ENCODE data around the gene TINAG. TPM values are rescaled to one million over a fixed set of nuclear protein-coding genes. Genes with fewer than 3 reads are reported as not detected.

The TINAG gene
- total RNA-seq, 5 donors from 2014 or later (not counting 1 experiment from before 2014, with no cell fraction given) = not detected

DNA sequence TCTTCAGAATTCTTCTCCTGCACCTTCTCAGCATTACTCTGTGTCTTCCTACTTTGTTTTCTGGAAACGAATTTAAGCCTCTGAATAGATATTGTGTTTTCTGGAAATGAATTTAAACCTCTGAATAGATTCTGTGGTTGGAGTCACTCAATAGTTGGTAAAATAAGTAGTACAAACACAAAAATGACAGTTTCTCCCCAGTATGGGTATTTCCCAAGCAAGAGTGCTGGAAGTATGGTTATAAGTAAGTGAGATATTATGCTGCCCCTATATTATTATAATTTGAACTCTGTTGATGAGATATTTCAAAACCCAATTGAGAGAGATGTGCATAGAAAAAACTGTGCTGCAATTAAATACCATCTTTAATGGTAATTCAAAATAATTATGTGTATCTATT, 94.9 kb downstream of the TINAG start:
- Mint-ChIP-seq H3K27ac (no peak overlapping the region), H3K36me3 (no peaks in the 10 kb centered on the region), H3K9me3 (peaks cover 4 to 13% (median 8%) of the 10 kb centered on the region in 3 donors), H3K27me3 (no peaks in the 10 kb centered on the region), H3K4me3 (no peak overlapping the region), H3K4me1 (no peaks in the 10 kb centered on the region)
- Histone ChIP-seq H3K27ac (ENCODE audit: low read length) (no peak overlapping the region), H3K9me3 (no peaks in the 10 kb centered on the region), H3K4me3 (ENCODE audit: control insufficient read depth in 1 of 2, extremely low read depth in 1 of 2, low read length in 1 of 2) (no peak overlapping the region), H3K4me1 (ENCODE audit: control insufficient read depth in 1 of 2, extremely low read depth in 1 of 2, insufficient read depth in 2 of 2, low read length in 2 of 2) (no peaks in the 10 kb centered on the region), H3K27me3 (replicated peaks in 1 of 2; ENCODE audit: control insufficient read depth in 2 of 2, extremely low read depth in 1 of 2, insufficient read depth in 2 of 2, low read length in 1 of 2) (no peaks in the 10 kb centered on the region), H3K36me3 (ENCODE audit: control insufficient read depth in 2 of 2, extremely low read depth in 1 of 2, insufficient read depth in 1 of 2, low read length in 1 of 2) (no peaks in the 10 kb centered on the region)
- no CpG with 5 or more reads among the region's 1 CpG for WGBS (ENCODE audit: insufficient coverage)
- POLR2A ChIA-PET = no interaction called here
- CTCF ChIA-PET = no interaction called here
- ATAC-seq (replicated peaks in 1 of 4) = no peak
- DNase-seq = no peak

DNA sequence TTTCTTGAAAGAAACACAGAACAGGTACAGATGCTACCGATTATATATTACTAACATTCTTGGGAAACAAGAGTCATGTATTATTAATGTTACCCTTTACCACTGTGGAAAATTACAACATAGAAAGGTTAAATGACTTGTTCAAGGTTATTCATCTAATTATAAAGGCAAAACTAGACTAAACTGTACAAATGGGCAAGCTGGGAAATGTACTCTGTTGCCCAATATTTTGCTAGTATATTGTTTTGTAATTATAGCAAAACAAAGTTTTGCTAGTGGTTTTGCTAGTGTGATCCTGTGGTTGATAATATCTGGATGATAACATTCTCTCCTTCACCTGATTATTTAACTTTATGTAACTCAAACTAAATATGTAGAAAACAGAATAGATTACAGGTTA, 96.5 kb downstream of the TINAG start:
- H3K4me3 Mint-ChIP-seq = no peak overlapping the region
- no peak overlapping the region for H3K4me3 ChIP-seq (ENCODE audit: control insufficient read depth in 1 of 2, extremely low read depth in 1 of 2, low read length in 1 of 2)
- no peaks in the 10 kb centered on the region for H3K4me1 Mint-ChIP-seq
- peaks cover 4 to 23% (median 16%) of the 10 kb centered on the region in 3 donors for H3K9me3 Mint-ChIP-seq
- ChIA-PET POLR2A (no interaction called here), CTCF (no interaction called here)
- H3K36me3 Mint-ChIP-seq = no peaks in the 10 kb centered on the region
- H3K4me1 ChIP-seq (ENCODE audit: control insufficient read depth in 1 of 2, extremely low read depth in 1 of 2, insufficient read depth in 2 of 2, low read length in 2 of 2) = no peaks in the 10 kb centered on the region
- H3K27ac ChIP-seq (ENCODE audit: low read length) = no peak overlapping the region
- no peaks in the 10 kb centered on the region for H3K27me3 Mint-ChIP-seq
- WGBS (ENCODE audit: insufficient coverage) = no CpG with 5 or more reads among the region's 1 CpG
- H3K27ac Mint-ChIP-seq = no peak overlapping the region
- no peaks in the 10 kb centered on the region for H3K36me3 ChIP-seq (ENCODE audit: control insufficient read depth in 2 of 2, extremely low read depth in 1 of 2, insufficient read depth in 1 of 2, low read length in 1 of 2)
- ATAC-seq (replicated peaks in 1 of 4) (no peak), DNase-seq (no peak)
- H3K9me3 ChIP-seq = no peaks in the 10 kb centered on the region
- H3K27me3 ChIP-seq (replicated peaks in 1 of 2; ENCODE audit: control insufficient read depth in 2 of 2, extremely low read depth in 1 of 2, insufficient read depth in 2 of 2, low read length in 1 of 2) = no peaks in the 10 kb centered on the region

DNA sequence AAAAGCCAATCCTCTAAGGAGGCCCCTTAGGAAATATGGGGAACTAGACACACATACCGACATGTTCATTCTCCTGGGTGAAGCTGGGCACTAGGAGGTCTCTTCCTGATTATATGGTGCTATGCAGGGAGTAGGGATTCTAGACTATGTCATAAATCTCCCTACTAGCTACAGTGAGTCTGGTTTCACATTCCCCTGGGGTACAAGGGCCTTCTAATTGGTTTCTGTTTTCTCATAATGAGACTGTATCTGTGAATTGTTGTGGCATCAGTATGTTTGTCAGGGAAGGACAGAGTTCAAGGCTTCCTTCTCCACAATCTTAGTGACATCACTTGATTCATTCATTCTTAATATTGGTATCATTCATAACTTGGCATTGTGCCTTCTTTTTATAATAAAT, 103.5 kb downstream of the TINAG start:
- no peaks in the 10 kb centered on the region for H3K27me3 ChIP-seq (replicated peaks in 1 of 2; ENCODE audit: control insufficient read depth in 2 of 2, extremely low read depth in 1 of 2, insufficient read depth in 2 of 2, low read length in 1 of 2)
- H3K4me1 ChIP-seq (ENCODE audit: control insufficient read depth in 1 of 2, extremely low read depth in 1 of 2, insufficient read depth in 2 of 2, low read length in 2 of 2) = no peaks in the 10 kb centered on the region
- no peak overlapping the region for H3K4me3 Mint-ChIP-seq
- H3K36me3 Mint-ChIP-seq = no peaks in the 10 kb centered on the region
- no peak overlapping the region for H3K4me3 ChIP-seq (ENCODE audit: control insufficient read depth in 1 of 2, extremely low read depth in 1 of 2, low read length in 1 of 2)
- no peaks in the 10 kb centered on the region for H3K27me3 Mint-ChIP-seq
- no peaks in the 10 kb centered on the region for H3K9me3 ChIP-seq
- H3K9me3 Mint-ChIP-seq = peaks cover 7 to 23% (median 9%) of the 10 kb centered on the region in 3 donors
- no peaks in the 10 kb centered on the region for H3K4me1 Mint-ChIP-seq
- H3K36me3 ChIP-seq (ENCODE audit: control insufficient read depth in 2 of 2, extremely low read depth in 1 of 2, insufficient read depth in 1 of 2, low read length in 1 of 2) = no peaks in the 10 kb centered on the region
- no peak overlapping the region for H3K27ac Mint-ChIP-seq
- DNase-seq (no peak), ATAC-seq (replicated peaks in 1 of 4) (no peak)
- WGBS (ENCODE audit: insufficient coverage) = no CpG with 5 or more reads among the region's 1 CpG
- ChIA-PET CTCF (no interaction called here), POLR2A (no interaction called here)
- no peak overlapping the region for H3K27ac ChIP-seq (ENCODE audit: low read length)

DNA sequence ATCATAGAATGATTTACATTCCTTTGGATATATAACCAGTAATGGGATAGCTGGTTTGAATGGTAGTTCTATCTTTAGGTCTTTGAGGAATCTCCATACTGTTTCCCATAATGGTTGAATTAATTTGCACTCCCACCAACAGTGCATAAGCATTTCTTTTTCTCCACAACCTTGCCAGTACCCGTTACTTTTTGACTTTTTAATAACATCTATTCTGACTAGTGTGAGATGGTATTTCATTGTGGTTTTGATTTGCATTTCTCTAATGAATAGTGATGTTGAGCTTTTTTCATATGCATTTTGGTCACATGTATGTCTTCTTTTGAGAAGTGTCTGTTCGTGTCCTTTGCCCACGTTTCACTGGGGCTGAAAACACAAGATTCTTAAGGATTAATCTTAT, 107.3 kb downstream of the TINAG start:
- no peak overlapping the region for H3K4me3 Mint-ChIP-seq

DNA sequence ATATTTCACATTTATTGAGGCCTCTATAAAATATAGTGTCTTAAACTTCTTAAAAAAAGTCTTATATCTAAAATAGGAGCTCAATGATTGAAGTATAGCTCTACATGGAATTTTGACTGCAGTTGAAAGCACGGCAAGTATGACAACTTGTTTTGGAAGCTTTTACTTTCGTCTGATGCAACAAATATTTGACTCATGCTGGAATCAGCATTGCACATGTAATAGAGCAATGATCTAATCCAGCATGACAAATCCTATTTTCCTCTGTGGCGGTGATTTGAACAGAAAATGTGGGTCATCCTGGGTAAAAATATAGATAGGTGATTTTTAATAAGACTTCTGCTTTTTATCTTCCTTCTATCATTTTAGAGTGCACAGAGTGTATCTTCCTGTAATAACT, 111.6 kb downstream of the TINAG start:
- no peak for ATAC-seq (replicated peaks in 1 of 4)
- Mint-ChIP-seq H3K4me1 (no peaks in the 10 kb centered on the region), H3K27me3 (no peaks in the 10 kb centered on the region), H3K27ac (no peak overlapping the region), H3K4me3 (no peak overlapping the region), H3K36me3 (no peaks in the 10 kb centered on the region), H3K9me3 (peaks cover 7 to 21% (median 10%) of the 10 kb centered on the region in 3 donors)
- no peaks in the 10 kb centered on the region for H3K27me3 ChIP-seq (replicated peaks in 1 of 2; ENCODE audit: control insufficient read depth in 2 of 2, extremely low read depth in 1 of 2, insufficient read depth in 2 of 2, low read length in 1 of 2)
- no peak overlapping the region for H3K4me3 ChIP-seq (ENCODE audit: control insufficient read depth in 1 of 2, extremely low read depth in 1 of 2, low read length in 1 of 2)
- WGBS (ENCODE audit: insufficient coverage) = no CpG with 5 or more reads among the region's 3 CpGs
- DNase-seq = no peak
- H3K4me1 ChIP-seq (ENCODE audit: control insufficient read depth in 1 of 2, extremely low read depth in 1 of 2, insufficient read depth in 2 of 2, low read length in 2 of 2) = no peaks in the 10 kb centered on the region
- no peaks in the 10 kb centered on the region for H3K9me3 ChIP-seq
- ChIA-PET POLR2A (no interaction called here), CTCF (interaction anchor here in 1 of 2 donors (0.7 kb wide), 1 partner anchor 15 kb away, joined by 3 read pairs; no protein-coding TSS in a partner anchor)
- no peak overlapping the region for H3K27ac ChIP-seq (ENCODE audit: low read length)
- H3K36me3 ChIP-seq (ENCODE audit: control insufficient read depth in 2 of 2, extremely low read depth in 1 of 2, insufficient read depth in 1 of 2, low read length in 1 of 2) = no peaks in the 10 kb centered on the region

More for the DNA sequence above, 107.3 kb downstream of the TINAG start:
- no peaks in the 10 kb centered on the region for H3K4me1 Mint-ChIP-seq
- no peaks in the 10 kb centered on the region for H3K36me3 Mint-ChIP-seq
- ChIA-PET POLR2A (no interaction called here), CTCF (no interaction called here)
- no peak overlapping the region for H3K27ac Mint-ChIP-seq
- H3K27me3 Mint-ChIP-seq = no peaks in the 10 kb centered on the region
- no peak overlapping the region for H3K27ac ChIP-seq (ENCODE audit: low read length)
- H3K9me3 ChIP-seq = no peaks in the 10 kb centered on the region
- no peak overlapping the region for H3K4me3 ChIP-seq (ENCODE audit: control insufficient read depth in 1 of 2, extremely low read depth in 1 of 2, low read length in 1 of 2)
- H3K4me1 ChIP-seq (ENCODE audit: control insufficient read depth in 1 of 2, extremely low read depth in 1 of 2, insufficient read depth in 2 of 2, low read length in 2 of 2) = no peaks in the 10 kb centered on the region
- H3K27me3 ChIP-seq (replicated peaks in 1 of 2; ENCODE audit: control insufficient read depth in 2 of 2, extremely low read depth in 1 of 2, insufficient read depth in 2 of 2, low read length in 1 of 2) = no peaks in the 10 kb centered on the region
- no peaks in the 10 kb centered on the region for H3K36me3 ChIP-seq (ENCODE audit: control insufficient read depth in 2 of 2, extremely low read depth in 1 of 2, insufficient read depth in 1 of 2, low read length in 1 of 2)
- no peak for ATAC-seq (replicated peaks in 1 of 4)
- DNase-seq = no peak
- peaks cover 4 to 19% (median 7%) of the 10 kb centered on the region in 3 donors for H3K9me3 Mint-ChIP-seq
- no CpG with 5 or more reads among the region's 3 CpGs for WGBS (ENCODE audit: insufficient coverage)

DNA sequence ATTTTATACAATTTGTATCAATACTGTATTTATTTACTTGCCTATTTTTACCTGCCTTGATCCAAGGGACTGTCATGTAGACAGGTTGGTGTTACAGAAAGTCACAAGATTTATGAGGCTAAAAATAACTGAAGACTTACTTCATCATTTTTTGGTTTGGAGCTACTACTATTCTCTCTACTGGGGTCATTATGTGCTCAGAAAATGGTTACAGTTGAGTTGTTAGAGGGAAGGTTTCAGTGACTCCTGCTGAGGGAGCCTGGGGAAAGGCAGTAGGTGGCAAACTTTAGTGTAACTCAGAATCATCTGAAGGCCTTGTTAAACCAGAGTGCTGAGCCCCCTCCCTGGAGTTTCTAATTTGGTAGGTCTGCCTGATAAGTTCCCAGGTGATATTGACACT, 118.8 kb downstream of the TINAG start:
- Mint-ChIP-seq H3K4me1 (no peaks in the 10 kb centered on the region), H3K4me3 (no peak overlapping the region), H3K27me3 (no peaks in the 10 kb centered on the region), H3K36me3 (no peaks in the 10 kb centered on the region), H3K9me3 (peaks cover 4 to 22% (median 8%) of the 10 kb centered on the region in 3 donors), H3K27ac (no peak overlapping the region)
- ChIA-PET CTCF (no interaction called here), POLR2A (no interaction called here)
- DNase-seq (no peak), ATAC-seq (replicated peaks in 1 of 4) (no peak)
- no peaks in the 10 kb centered on the region for H3K9me3 ChIP-seq
- no peaks in the 10 kb centered on the region for H3K27me3 ChIP-seq (replicated peaks in 1 of 2; ENCODE audit: control insufficient read depth in 2 of 2, extremely low read depth in 1 of 2, insufficient read depth in 2 of 2, low read length in 1 of 2)
- no peak overlapping the region for H3K27ac ChIP-seq (ENCODE audit: low read length)
- H3K36me3 ChIP-seq (ENCODE audit: control insufficient read depth in 2 of 2, extremely low read depth in 1 of 2, insufficient read depth in 1 of 2, low read length in 1 of 2) = no peaks in the 10 kb centered on the region
- H3K4me1 ChIP-seq (ENCODE audit: control insufficient read depth in 1 of 2, extremely low read depth in 1 of 2, insufficient read depth in 2 of 2, low read length in 2 of 2) = no peaks in the 10 kb centered on the region
- H3K4me3 ChIP-seq (ENCODE audit: control insufficient read depth in 1 of 2, extremely low read depth in 1 of 2, low read length in 1 of 2) = no peak overlapping the region

DNA sequence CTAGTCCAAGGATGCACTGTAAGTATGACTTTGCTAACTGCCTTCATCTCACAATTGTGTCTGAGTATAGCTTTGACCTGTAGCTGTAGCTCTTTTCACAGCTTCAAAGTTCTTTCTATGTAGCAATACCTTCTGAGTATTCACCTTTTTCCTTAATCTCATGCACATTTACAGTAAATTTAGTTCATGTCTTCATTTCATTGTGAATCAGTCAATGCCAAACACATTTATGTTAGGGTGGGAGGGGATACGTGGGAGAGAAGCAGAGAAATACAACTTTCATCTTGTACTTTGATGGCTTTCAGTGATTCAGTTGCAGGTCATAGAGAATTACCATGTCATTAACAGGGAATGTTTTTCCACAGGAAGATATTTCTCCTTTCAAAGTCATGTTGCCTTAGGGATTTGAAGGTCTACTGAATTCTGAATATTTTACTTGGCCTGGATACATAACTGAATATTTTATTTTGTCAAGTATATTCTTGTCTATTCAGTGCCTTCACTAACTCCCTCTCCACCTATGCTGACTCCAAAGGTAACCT, 119.2 kb downstream of the TINAG start:
- no peaks in the 10 kb centered on the region for H3K9me3 ChIP-seq
- H3K4me1 ChIP-seq (ENCODE audit: control insufficient read depth in 1 of 2, extremely low read depth in 1 of 2, insufficient read depth in 2 of 2, low read length in 2 of 2) = no peaks in the 10 kb centered on the region
- H3K27ac ChIP-seq (ENCODE audit: low read length) = no peak overlapping the region
- DNase-seq = no peak
- POLR2A ChIA-PET = no interaction called here
- H3K36me3 Mint-ChIP-seq = no peaks in the 10 kb centered on the region
- no peak for ATAC-seq (replicated peaks in 1 of 4)
- H3K9me3 Mint-ChIP-seq = peaks cover 4 to 22% (median 7%) of the 10 kb centered on the region in 3 donors
- no peaks in the 10 kb centered on the region for H3K27me3 Mint-ChIP-seq
- H3K4me3 ChIP-seq (ENCODE audit: control insufficient read depth in 1 of 2, extremely low read depth in 1 of 2, low read length in 1 of 2) = no peak overlapping the region
- CTCF ChIA-PET = no interaction called here
- no peak overlapping the region for H3K4me3 Mint-ChIP-seq
- no peak overlapping the region for H3K27ac Mint-ChIP-seq
- H3K27me3 ChIP-seq (replicated peaks in 1 of 2; ENCODE audit: control insufficient read depth in 2 of 2, extremely low read depth in 1 of 2, insufficient read depth in 2 of 2, low read length in 1 of 2) = no peaks in the 10 kb centered on the region
- H3K4me1 Mint-ChIP-seq = no peaks in the 10 kb centered on the region
- H3K36me3 ChIP-seq (ENCODE audit: control insufficient read depth in 2 of 2, extremely low read depth in 1 of 2, insufficient read depth in 1 of 2, low read length in 1 of 2) = no peaks in the 10 kb centered on the region
- no CpG with 5 or more reads among the region's 1 CpG for WGBS (ENCODE audit: insufficient coverage)

Data from T-cell (primary cell).